Left lung (tissue), 10 donors: ENCODE measurements around the gene SHC4. TPM values are rescaled to one million over a fixed set of nuclear protein-coding genes. Genes with fewer than 3 reads are reported as not detected.

Source experiments
- ATAC-seq: fragments of 200-7000 bp; cut with Tn5 transposase; one replicate; pipeline ENCODE4 v1.9.1; 2020; ENCODE audit warnings: moderate library complexity
- DNase-seq, 4 donors: peaks; one replicate each; pipeline ENCODE4 v3.0.0-alpha.2; 2013 to 2020
- H3K27ac ChIP-seq, 2 donors: fragments of 200-600 bp; sonication (generic) in 1 of 2; one replicate each; pipeline versions ENCODE4 v1.5.0 to v1.8.0; 2020 to 2021
- H3K27me3 ChIP-seq, 2 donors: fragments of 200-600 bp; sonication (generic) in 1 of 2; one replicate each; pipeline versions ENCODE4 v1.5.0 to v1.8.0; 2020 to 2021
- H3K36me3 ChIP-seq, 2 donors: fragments of 200-600 bp; sonication (generic) in 1 of 2; one replicate each; pipeline versions ENCODE4 v1.5.0 to v1.8.0; 2020 to 2021
- H3K4me1 ChIP-seq, 2 donors: fragments of 200-600 bp; one replicate each; pipeline ENCODE4 v1.8.0; 2021
- H3K4me3 ChIP-seq, 2 donors: fragments of 200-600 bp; sonication (generic) in 1 of 2; one replicate each; pipeline versions ENCODE4 v1.5.0 to v1.8.0; 2020 to 2021; ENCODE audit warnings: mild to moderate bottlenecking in 1 of 2
- H3K9me3 ChIP-seq, 2 donors: fragments of 200-600 bp; sonication (generic) in 1 of 2; one replicate each; pipeline versions ENCODE4 v1.5.0 to v1.8.0; 2020 to 2021
- CTCF ChIP-seq, 2 donors: fragments of 200-600 bp; sonication (generic) in 1 of 2; IDR thresholded peaks; one replicate each; pipeline versions ENCODE4 v1.5.0 to v1.8.0; 2021; ENCODE audit warnings: antibody characterized with exemption in 2 of 2
- intact Hi-C, 2 donors: fragments of 100-400 bp; cut with DNase I; formaldehyde crosslinking; loops; one replicate each; pipeline versions ENCODE4 v1.11.2 to v1.14.2; 2022
- polyA plus RNA-seq, 6 donors: library from polyadenylated mRNA; unstranded; fragments of 120-200 nt; gene quantifications; one replicate each; pipeline ENCODE4 v1.2.1, GENCODE V29; 2013; ENCODE audit not compliant: insufficient read length in 6 of 6
- total RNA-seq, 2 donors: library from RNA; stranded (reverse); fragmentation: NEBNext Ultra II Directional; extraction: Animal tissue kit (Norgen Biotek cat#: 25700); gene quantifications; one replicate each; pipeline ENCODE4 v1.2.1, GENCODE V29; 2021
- donor health status: DM: no; HTN: yes; CAD: no.
- donor health status: DM: no; HTN: no; CAD: no.

SHC4 gene
- total and polyA plus RNA-seq, 8 donors = 0.44 to 1.4 (median 0.98) TPM

GRCh38 chr15:48806151-48806550, 157.6 kb downstream of the SHC4 start:
- H3K27ac ChIP-seq = no peak overlapping the region

GRCh38 chr15:48805591-48805990, 158.1 kb downstream of the SHC4 start:
- ATAC-seq = no peak
- intact Hi-C loops = no loop called here
- no peaks in the 10 kb centered on the region for H3K9me3 ChIP-seq
- no peak overlapping the region for H3K4me3 ChIP-seq
- H3K4me1 ChIP-seq = peaks cover 0 to 18% of the 10 kb centered on the region in 2 donors
- H3K36me3 ChIP-seq = no peaks in the 10 kb centered on the region
- no peaks in the 10 kb centered on the region for H3K27me3 ChIP-seq
- no peak for TF ChIP-seq CTCF (IDR thresholded peaks at IDR 0.05)
- no peak overlapping the region for H3K27ac ChIP-seq
- DNase-seq = no peak

More at GRCh38 chr15:48806151-48806550, 157.6 kb downstream of the SHC4 start:
- ATAC-seq = no peak
- Histone ChIP-seq H3K27me3 (no peaks in the 10 kb centered on the region), H3K36me3 (no peaks in the 10 kb centered on the region), H3K4me1 (peaks cover 0 to 14% of the 10 kb centered on the region in 2 donors), H3K9me3 (no peaks in the 10 kb centered on the region), H3K4me3 (no peak overlapping the region)
- DNase-seq = no peak
- intact Hi-C loops = no loop called here
- no peak for TF ChIP-seq CTCF (IDR thresholded peaks at IDR 0.05)

GRCh38 chr15:48803877-48804276, 159.8 kb downstream of the SHC4 start:
- TF ChIP-seq CTCF (IDR thresholded peaks at IDR 0.05) = no peak
- DNase-seq (peak in 1 of 4 donors; percentile 28), ATAC-seq (no peak)
- Histone ChIP-seq H3K36me3 (no peaks in the 10 kb centered on the region), H3K27me3 (no peaks in the 10 kb centered on the region), H3K4me3 (no peak overlapping the region), H3K27ac (no peak overlapping the region), H3K9me3 (no peaks in the 10 kb centered on the region), H3K4me1 (peaks cover 0 to 10% of the 10 kb centered on the region in 2 donors)
- intact Hi-C loops = no loop called here

- H3K36me3 ChIP-seq = no peaks in the 10 kb centered on the region
- H3K9me3 ChIP-seq = no peaks in the 10 kb centered on the region
- H3K4me3 ChIP-seq = no peak overlapping the region
- H3K4me1 ChIP-seq = peaks cover 0 to 10% of the 10 kb centered on the region in 2 donors
- no peaks in the 10 kb centered on the region for H3K27me3 ChIP-seq
- TF ChIP-seq CTCF (IDR thresholded peaks at IDR 0.05) = no peak
- ATAC-seq (peak; percentile 53), DNase-seq (no peak)
- intact Hi-C loops = no loop called here
- H3K27ac ChIP-seq = no peak overlapping the region
These were observed 160.9 kb downstream of the SHC4 start for GRCh38 chr15:48802867-48803266.

- ATAC-seq (no peak), DNase-seq (no peak)
- no peak overlapping the region for H3K27ac ChIP-seq
- H3K27me3 ChIP-seq = no peaks in the 10 kb centered on the region
- no peaks in the 10 kb centered on the region for H3K36me3 ChIP-seq
- intact Hi-C loops = no loop called here
- TF ChIP-seq CTCF (IDR thresholded peaks at IDR 0.05) = no peak
- H3K4me1 ChIP-seq = peaks cover 0 to 10% of the 10 kb centered on the region in 2 donors
- no peak overlapping the region for H3K4me3 ChIP-seq
- H3K9me3 ChIP-seq = no peaks in the 10 kb centered on the region
These were observed 161.5 kb downstream of the SHC4 start for GRCh38 chr15:48802257-48802656.
